Neural progenitor cell (in vitro differentiated cells): ENCODE measurements around the gene ZMAT5. TPM values are rescaled to one million over a fixed set of nuclear protein-coding genes. Genes with fewer than 3 reads are reported as not detected.
A peak's percentile ranks its signal among the peaks of the same experiment; 100 is the strongest.

Experiments
- DNase-seq: peaks from one replicate; pipeline ENCODE4 v3.0.0-alpha.2; 2016; ENCODE audit warnings: low spot score
- H2AFZ ChIP-seq: fragments of 200-600 bp; sonication (generic); replicated peaks from 2 replicates; pipeline ENCODE4 v1.6.1; 2016; ENCODE audit warnings: antibody characterized with exemption
- H3F3A ChIP-seq: fragments of 200-600 bp; sonication (generic); 2 replicates; pipeline ENCODE4 v1.6.1; 2016; ENCODE audit warnings: antibody characterized with exemption, low read depth
- H3K27ac ChIP-seq: fragments of 200-600 bp; sonication (generic); 2 replicates; pipeline ENCODE4 v1.5.1; 2016; ENCODE audit warnings: mild to moderate bottlenecking
- H3K27me3 ChIP-seq: fragments of 200-600 bp; sonication (generic); 2 replicates; pipeline ENCODE4 v1.6.1; 2016; ENCODE audit warnings: mild to moderate bottlenecking, moderate library complexity
- H3K36me3 ChIP-seq: fragments of 200-600 bp; sonication (generic); 2 replicates; pipeline ENCODE4 v1.5.1; 2016
- H3K4me1 ChIP-seq: fragments of 200-600 bp; sonication (generic); 2 replicates; pipeline ENCODE4 v1.6.1; 2016; ENCODE audit warnings: mixed run types
- H3K4me2 ChIP-seq: fragments of 200-600 bp; sonication (generic); 2 replicates; pipeline ENCODE4 v1.6.1; 2016
- H3K4me3 ChIP-seq: fragments of 200-600 bp; sonication (generic); 2 replicates; pipeline ENCODE4 v1.5.1; 2016
- H3K79me2 ChIP-seq: fragments of 200-600 bp; sonication (generic); 2 replicates; pipeline ENCODE4 v1.6.1; 2016; ENCODE audit warnings: low read depth
- H3K9ac ChIP-seq: fragments of 200-600 bp; sonication (generic); 2 replicates; pipeline ENCODE4 v1.6.1; 2016
- H3K9me3 ChIP-seq: fragments of 200-600 bp; sonication (generic); 2 replicates; pipeline ENCODE4 v1.5.1; 2016; ENCODE audit warnings: low read depth
- H4K20me1 ChIP-seq: fragments of 200-600 bp; sonication (generic); 2 replicates; pipeline ENCODE4 v1.6.1; 2016; ENCODE audit warnings: low read depth
- H3K27ac Mint-ChIP-seq: 3 replicates; pipeline ENCODE4 v1.8.0; 2021; ENCODE audit warnings: mixed read lengths
- H3K27me3 Mint-ChIP-seq: 2 replicates; pipeline ENCODE4 v1.8.0; 2022; ENCODE audit warnings: low read depth, mild to moderate bottlenecking, inconsistent platforms, moderate library complexity, mixed read lengths; ENCODE audit not compliant: insufficient read depth
- H3K36me3 Mint-ChIP-seq: 3 replicates; pipeline ENCODE4 v1.8.0; 2021; ENCODE audit warnings: mixed read lengths
- H3K4me1 Mint-ChIP-seq: 3 replicates; pipeline ENCODE4 v1.8.0; 2021; ENCODE audit warnings: mixed read lengths
- H3K4me3 Mint-ChIP-seq: 3 replicates; pipeline ENCODE4 v1.8.0; 2021; ENCODE audit warnings: mild to moderate bottlenecking, moderate library complexity, mixed read lengths
- H3K9me3 Mint-ChIP-seq: 3 replicates; pipeline ENCODE4 v1.8.0; 2020; ENCODE audit warnings: mixed read lengths
- CTCF ChIP-seq: fragments of 200-600 bp; sonication (generic); IDR thresholded peaks from 2 replicates; pipeline ENCODE4 v1.5.1; 2017; ENCODE audit warnings: antibody characterized with exemption, mild to moderate bottlenecking
- EZH2 ChIP-seq: fragments of 200-600 bp; sonication (generic); IDR thresholded peaks from 2 replicates; pipeline ENCODE4 v1.6.1; 2017; ENCODE audit warnings: antibody characterized with exemption, mild to moderate bottlenecking, moderate library complexity
- EZH2phosphoT487 ChIP-seq: fragments of 200-600 bp; sonication (generic); IDR thresholded peaks from 2 replicates; pipeline ENCODE4 v1.6.1; 2017; ENCODE audit warnings: antibody characterized with exemption
- total RNA-seq: library from RNA; depleted of rRNA; stranded (reverse); fragments of >200 nt; gene quantifications from 2 replicates; pipeline ENCODE4 v1.2.3, GENCODE V29; 2015; ENCODE audit warnings: low replicate concordance

The ZMAT5 gene
- total RNA-seq, 1 donor from 2014 or later: 20.8 TPM

GRCh38 chr22:29731058-29731850 lies 35.6 kb downstream of the ZMAT5 start:
- H2AFZ ChIP-seq: no peak overlapping the region
- Mint-ChIP-seq H3K36me3 (peaks cover 2% of the 10 kb centered on the region), H3K27ac (no peak overlapping the region), H3K27me3 (peaks cover 2% of the 10 kb centered on the region), H3K4me1 (peaks cover 17% of the 10 kb centered on the region), H3K4me3 (no peak overlapping the region), H3K9me3 (no peaks in the 10 kb centered on the region)
- H3K36me3 ChIP-seq: no peaks in the 10 kb centered on the region
- H4K20me1 ChIP-seq: peaks cover 8% of the 10 kb centered on the region
- H3K27me3 ChIP-seq: no peaks in the 10 kb centered on the region
- DNase-seq: no peak
- H3K4me2 ChIP-seq: no peak overlapping the region
- peaks cover 20% of the 10 kb centered on the region for H3K4me1 ChIP-seq
- H3K79me2 ChIP-seq: no peaks in the 10 kb centered on the region
- H3K9me3 ChIP-seq: no peaks in the 10 kb centered on the region
- peaks cover 3% of the 10 kb centered on the region for H3F3A ChIP-seq
- no peak overlapping the region for H3K9ac ChIP-seq
- no peak for TF ChIP-seq EZH2
- TF ChIP-seq EZH2phosphoT487: no peak
- no peak for TF ChIP-seq CTCF
- no peak overlapping the region for H3K4me3 ChIP-seq
- no peak overlapping the region for H3K27ac ChIP-seq

DNA sequence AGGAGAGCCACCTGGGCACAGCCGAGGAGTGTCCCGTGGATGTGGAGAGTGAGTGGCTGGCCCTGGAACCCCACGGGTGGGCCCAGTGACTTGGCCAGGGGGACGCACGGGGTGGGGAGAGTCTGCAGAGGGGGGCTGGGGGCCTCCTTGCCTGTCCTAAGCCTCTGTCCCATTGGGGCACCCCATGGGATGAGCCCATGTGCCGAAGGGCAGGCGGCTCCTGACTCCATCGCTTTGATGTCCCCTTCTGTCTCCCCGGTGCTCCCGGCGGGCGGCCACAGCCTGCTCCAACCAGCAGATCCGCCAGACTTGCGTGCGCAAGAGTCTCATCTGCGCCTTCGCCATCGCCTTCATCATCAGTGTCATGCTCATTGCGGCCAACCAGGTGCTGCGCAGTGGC lies 37.6 kb downstream of the ZMAT5 start:
- H3K27ac Mint-ChIP-seq: no peak overlapping the region
- no peak overlapping the region for H3K9ac ChIP-seq
- no peaks in the 10 kb centered on the region for H3K9me3 Mint-ChIP-seq
- H3K4me3 Mint-ChIP-seq: no peak overlapping the region
- H3K27me3 ChIP-seq: no peaks in the 10 kb centered on the region
- H3K4me2 ChIP-seq: no peak overlapping the region
- peaks cover 2% of the 10 kb centered on the region for H4K20me1 ChIP-seq
- TF ChIP-seq CTCF (no peak), EZH2 (no peak), EZH2phosphoT487 (no peak)
- H3K27me3 Mint-ChIP-seq: peaks cover 7% of the 10 kb centered on the region
- peaks cover 13% of the 10 kb centered on the region for H3K4me1 Mint-ChIP-seq
- no peaks in the 10 kb centered on the region for H3K36me3 ChIP-seq
- H3K4me3 ChIP-seq: no peak overlapping the region
- H3K27ac ChIP-seq: no peak overlapping the region
- H2AFZ ChIP-seq: no peak overlapping the region
- H3K4me1 ChIP-seq: peaks cover 7% of the 10 kb centered on the region
- H3K9me3 ChIP-seq: no peaks in the 10 kb centered on the region
- no peak for DNase-seq
- no peaks in the 10 kb centered on the region for H3K79me2 ChIP-seq
- peaks cover 2% of the 10 kb centered on the region for H3K36me3 Mint-ChIP-seq
- H3F3A ChIP-seq: peaks cover 3% of the 10 kb centered on the region

DNA sequence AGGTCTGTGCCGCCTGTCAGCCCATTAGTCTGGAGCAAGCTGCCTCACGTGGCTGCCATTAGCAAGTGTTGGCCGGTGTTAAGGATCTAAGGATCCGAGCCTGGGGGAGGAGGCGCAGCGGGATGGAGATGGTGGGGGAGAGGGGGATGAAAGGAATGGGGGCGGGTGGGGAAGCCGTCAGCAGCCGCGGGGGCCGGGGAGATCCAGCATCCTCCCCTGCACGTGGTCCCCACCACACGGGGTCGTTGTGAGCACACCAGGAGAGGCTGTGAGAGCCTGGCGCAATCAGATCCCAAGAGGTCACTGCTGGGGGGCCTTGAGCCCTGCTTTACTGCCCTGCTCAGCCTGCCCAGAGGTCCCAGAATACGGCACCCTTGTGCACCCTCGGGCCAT lies 39.7 kb downstream of the ZMAT5 start:
- H3K4me2 ChIP-seq: peak overlapping the region; percentile 63
- H3K4me1 ChIP-seq: peaks cover 4% of the 10 kb centered on the region
- H2AFZ ChIP-seq: no peak overlapping the region
- no peaks in the 10 kb centered on the region for H3K79me2 ChIP-seq
- H4K20me1 ChIP-seq: no peaks in the 10 kb centered on the region
- no peaks in the 10 kb centered on the region for H3K9me3 Mint-ChIP-seq
- no peak overlapping the region for H3K27ac ChIP-seq
- H3K36me3 Mint-ChIP-seq: no peaks in the 10 kb centered on the region
- no peak overlapping the region for H3K4me3 ChIP-seq
- TF ChIP-seq EZH2 (no peak), CTCF (peak; percentile 54)
- no peak overlapping the region for H3K27ac Mint-ChIP-seq
- no peak overlapping the region for H3K4me3 Mint-ChIP-seq
- H3K36me3 ChIP-seq: no peaks in the 10 kb centered on the region
- H3K4me1 Mint-ChIP-seq: peaks cover 11% of the 10 kb centered on the region
- H3F3A ChIP-seq: peaks cover 3% of the 10 kb centered on the region
- no peak overlapping the region for H3K9ac ChIP-seq
- DNase-seq: peak; percentile 84
- H3K27me3 Mint-ChIP-seq: peaks cover 12% of the 10 kb centered on the region
- H3K27me3 ChIP-seq: peaks cover 11% of the 10 kb centered on the region
- H3K9me3 ChIP-seq: no peaks in the 10 kb centered on the region
